ENCODE data around the gene TCN1. TPM values are rescaled to one million over a fixed set of nuclear protein-coding genes. Genes with fewer than 3 reads are reported as not detected.

TCN1 gene
- polyA plus RNA-seq, 3 donors: not detected

- Histone ChIP-seq H3K79me2 (ENCODE audit: insufficient read depth, low read length) (peaks cover 21% of the 10 kb centered on the region), H3K4me1 (ENCODE audit: control insufficient read depth in 1 of 2, insufficient read depth in 2 of 2, low read length in 2 of 2) (peaks cover 24 to 34% of the 10 kb centered on the region in 2 donors), H3K9me3 (replicated peaks in 1 of 2; ENCODE audit: control insufficient read depth in 1 of 2, insufficient read depth in 1 of 2, low read length in 2 of 2) (no peaks in the 10 kb centered on the region), H3K36me3 (replicated peaks in 1 of 2; ENCODE audit: control insufficient read depth in 1 of 2, insufficient read depth in 2 of 2, low read length in 2 of 2) (peaks cover 4% of the 10 kb centered on the region in 2 donors), H3K27ac (ENCODE audit: low read depth in 1 of 2, low read length in 2 of 2) (peak overlapping the region; percentile 60 to 68), H3K27me3 (ENCODE audit: control insufficient read depth in 2 of 2, insufficient read depth in 2 of 2, low read length in 2 of 2) (no peaks in the 10 kb centered on the region), H3K4me2 (replicated peaks; ENCODE audit: extremely low read depth, low read length, poor library complexity, severe bottlenecking) (peak overlapping the region; percentile 58), H3K4me3 (replicated peaks in 1 of 3; ENCODE audit: low read depth in 2 of 3, low read length in 3 of 3) (peak overlapping the region in 2 of 3 experiments; percentile 66 to 69), H2AFZ (ENCODE audit: insufficient read depth, low read depth, low read length, poor library complexity, severe bottlenecking) (peak overlapping the region; percentile 52), H3K9ac (ENCODE audit: insufficient read depth, low read length, poor library complexity, severe bottlenecking) (no peak overlapping the region), H4K20me1 (ENCODE audit: insufficient read depth, low read length) (no peaks in the 10 kb centered on the region)
- WGBS (ENCODE audit: insufficient coverage): no CpG with 5 or more reads among the region's 1 CpG
- peaks cover 26% of the 10 kb centered on the region for H3K4me1 Mint-ChIP-seq
- H3K4me3 Mint-ChIP-seq: peak overlapping the region in 1 of 2 donors; percentile 49
- peaks cover 3 to 4% of the 10 kb centered on the region in 2 donors for H3K36me3 Mint-ChIP-seq
- intact Hi-C loops (cut with micrococcal nuclease): loop anchor here in 1 of 2 donors (5.0 kb wide), 1 partner anchor 146 kb away; the partner anchor contains the start of gene PATL1
- peaks cover 0 to 3% (median 0%) of the 10 kb centered on the region in 7 donors for H3K9me3 Mint-ChIP-seq
- TF ChIP-seq CTCF (IDR thresholded peaks at IDR 0.05): no peak
- no peaks in the 10 kb centered on the region for H3K27me3 Mint-ChIP-seq (ENCODE audit: low read depth in 3 of 3)
- H3K27ac Mint-ChIP-seq: peak overlapping the region; percentile 83 to 92 (median 86)
- no peak for DNase-seq
Observed at GRCh38 chr11:59813364-59813763, 52.9 kb downstream of the TCN1 start.

DNA sequence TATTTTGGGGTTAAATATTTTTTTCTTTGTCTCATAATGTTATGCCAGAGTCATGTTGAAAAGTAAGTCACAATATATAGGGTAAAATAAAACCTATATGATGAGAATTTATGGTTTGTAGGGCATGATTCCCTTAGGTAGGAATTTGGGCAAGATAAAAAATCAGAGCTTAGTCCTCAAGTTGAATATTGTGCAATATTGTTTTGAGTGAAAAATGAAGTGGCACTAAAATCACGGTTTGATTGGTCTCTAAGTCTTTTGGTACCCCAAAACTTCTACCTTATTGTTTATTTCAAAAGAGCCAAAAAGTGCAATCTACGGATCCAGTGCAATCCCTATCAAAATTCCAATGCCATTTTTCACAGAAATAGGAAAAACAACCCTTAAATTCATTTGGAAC, 54.1 kb downstream of the TCN1 start:
- peaks cover 0 to 3% (median 0%) of the 10 kb centered on the region in 7 donors for H3K9me3 Mint-ChIP-seq
- 100% methylated on average over 1 of the region's 2 CpGs for WGBS (ENCODE audit: insufficient coverage)
- no peaks in the 10 kb centered on the region for H3K27me3 ChIP-seq (ENCODE audit: control insufficient read depth in 2 of 2, insufficient read depth in 2 of 2, low read length in 2 of 2)
- no peak overlapping the region for H3K27ac ChIP-seq (ENCODE audit: low read depth in 1 of 2, low read length in 2 of 2)
- H3K4me1 Mint-ChIP-seq: peaks cover 24% of the 10 kb centered on the region
- H3K4me2 ChIP-seq (replicated peaks; ENCODE audit: extremely low read depth, low read length, poor library complexity, severe bottlenecking): no peak overlapping the region
- H3K9ac ChIP-seq (ENCODE audit: insufficient read depth, low read length, poor library complexity, severe bottlenecking): no peak overlapping the region
- H3K36me3 Mint-ChIP-seq: peaks cover 9 to 11% of the 10 kb centered on the region in 2 donors
- H3K4me1 ChIP-seq (ENCODE audit: control insufficient read depth in 1 of 2, insufficient read depth in 2 of 2, low read length in 2 of 2): peaks cover 23 to 34% of the 10 kb centered on the region in 2 donors
- intact Hi-C loops (cut with micrococcal nuclease): loop anchor here in 1 of 2 donors (5.0 kb wide), 1 partner anchor 145 kb away; the partner anchor contains the start of gene PATL1
- no peaks in the 10 kb centered on the region for H3K27me3 Mint-ChIP-seq (ENCODE audit: low read depth in 3 of 3)
- no peak overlapping the region for H3K27ac Mint-ChIP-seq
- H3K79me2 ChIP-seq (ENCODE audit: insufficient read depth, low read length): peaks cover 21% of the 10 kb centered on the region
- TF ChIP-seq CTCF (IDR thresholded peaks at IDR 0.05): no peak
- H3K36me3 ChIP-seq (replicated peaks in 1 of 2; ENCODE audit: control insufficient read depth in 1 of 2, insufficient read depth in 2 of 2, low read length in 2 of 2): peaks cover 11 to 15% of the 10 kb centered on the region in 2 donors
- H4K20me1 ChIP-seq (ENCODE audit: insufficient read depth, low read length): no peaks in the 10 kb centered on the region
- no peak for DNase-seq
- no peak overlapping the region for H3K4me3 Mint-ChIP-seq
- no peak overlapping the region for H3K4me3 ChIP-seq (replicated peaks in 1 of 3; ENCODE audit: low read depth in 2 of 3, low read length in 3 of 3)
- H2AFZ ChIP-seq (ENCODE audit: insufficient read depth, low read depth, low read length, poor library complexity, severe bottlenecking): no peak overlapping the region
- H3K9me3 ChIP-seq (replicated peaks in 1 of 2; ENCODE audit: control insufficient read depth in 1 of 2, insufficient read depth in 1 of 2, low read length in 2 of 2): no peaks in the 10 kb centered on the region

Measured in CD14-positive monocyte (primary cell).